Brain microvascular endothelial cell (primary cell): ENCODE measurements around the gene PLXNA3.

Source experiments
- DNase-seq: peaks from one replicate; pipeline ENCODE4 v3.0.0-alpha.2; 2020
- H3K27ac ChIP-seq: fragments of 250-450 bp; sonication (Bioruptor Pico); 2 replicates; pipeline ENCODE4 v1.5.1; 2020; ENCODE audit warnings: mild to moderate bottlenecking, moderate library complexity
- H3K27me3 ChIP-seq: fragments of 250-450 bp; sonication (Bioruptor Pico); replicated peaks from 2 replicates; pipeline ENCODE4 v1.5.1; 2020; ENCODE audit warnings: mild to moderate bottlenecking
- H3K36me3 ChIP-seq: fragments of 250-450 bp; sonication (Bioruptor Pico); replicated peaks from 2 replicates; pipeline ENCODE4 v1.5.1; 2020; ENCODE audit warnings: mild to moderate bottlenecking
- H3K4me3 ChIP-seq: 2 replicates; pipeline ENCODE4 v1.5.1; 2011; ENCODE audit warnings: low read depth, mild to moderate bottlenecking, control low read depth, low read length, moderate library complexity
- in situ Hi-C: cut with HindIII; loops from 2 replicates; pipeline ENCODE4 v1.10.0; 2017; ENCODE audit warnings: low sequenced_read_pairs, low pct_ligation_motif_present
- TF ChIP-seq, protein P1 (sequence below): IDR thresholded peaks from 2 replicates; pipeline ENCODE4 v1.5.1; 2011; ENCODE audit warnings: low read depth, mild to moderate bottlenecking, moderate library complexity, low read length, control low read depth, inconsistent platforms; ENCODE audit errors: missing control alignments

The PLXNA3 gene

DNA sequence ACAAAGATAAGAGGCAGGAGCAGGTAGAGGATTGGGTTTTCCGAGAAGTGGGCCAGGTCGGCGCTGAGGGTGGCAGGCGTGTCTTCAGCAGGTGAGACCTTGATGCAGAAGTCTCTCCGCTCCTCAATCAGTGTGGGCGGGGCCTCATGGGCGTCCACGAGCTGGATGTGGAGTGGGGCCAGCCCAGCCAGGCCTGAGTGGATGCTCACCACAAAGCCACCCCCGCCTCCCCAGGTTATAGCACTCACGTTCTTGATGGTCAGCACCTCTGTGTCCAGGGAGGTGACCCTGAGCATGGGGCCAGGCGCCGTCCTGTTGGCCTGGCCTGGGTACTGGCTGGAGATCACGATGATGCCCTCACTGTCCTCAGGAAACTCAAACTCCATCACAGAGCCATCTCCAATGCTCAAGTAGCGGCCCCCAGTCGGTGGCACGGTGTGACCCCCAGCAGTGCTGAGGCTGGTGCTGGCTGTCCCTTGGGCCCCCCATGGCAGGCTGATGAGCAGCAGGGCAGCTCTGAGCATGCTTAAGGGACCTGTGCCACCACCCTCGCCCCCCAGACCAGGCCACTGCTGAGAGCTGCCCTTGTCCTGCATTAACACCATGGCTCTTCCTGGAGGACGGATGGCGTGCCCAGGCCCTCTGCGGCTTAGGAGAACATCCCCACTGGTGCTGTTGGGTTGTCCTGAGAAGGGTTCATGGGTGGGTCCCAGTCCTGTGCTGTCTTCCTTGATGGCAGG lies 30.4 kb downstream of the PLXNA3 start:
- no peaks in the 10 kb centered on the region for H3K27me3 ChIP-seq
- no peak overlapping the region for H3K27ac ChIP-seq
- H3K36me3 ChIP-seq: no peaks in the 10 kb centered on the region
- no peak for DNase-seq
- TF ChIP-seq, protein P1, sequence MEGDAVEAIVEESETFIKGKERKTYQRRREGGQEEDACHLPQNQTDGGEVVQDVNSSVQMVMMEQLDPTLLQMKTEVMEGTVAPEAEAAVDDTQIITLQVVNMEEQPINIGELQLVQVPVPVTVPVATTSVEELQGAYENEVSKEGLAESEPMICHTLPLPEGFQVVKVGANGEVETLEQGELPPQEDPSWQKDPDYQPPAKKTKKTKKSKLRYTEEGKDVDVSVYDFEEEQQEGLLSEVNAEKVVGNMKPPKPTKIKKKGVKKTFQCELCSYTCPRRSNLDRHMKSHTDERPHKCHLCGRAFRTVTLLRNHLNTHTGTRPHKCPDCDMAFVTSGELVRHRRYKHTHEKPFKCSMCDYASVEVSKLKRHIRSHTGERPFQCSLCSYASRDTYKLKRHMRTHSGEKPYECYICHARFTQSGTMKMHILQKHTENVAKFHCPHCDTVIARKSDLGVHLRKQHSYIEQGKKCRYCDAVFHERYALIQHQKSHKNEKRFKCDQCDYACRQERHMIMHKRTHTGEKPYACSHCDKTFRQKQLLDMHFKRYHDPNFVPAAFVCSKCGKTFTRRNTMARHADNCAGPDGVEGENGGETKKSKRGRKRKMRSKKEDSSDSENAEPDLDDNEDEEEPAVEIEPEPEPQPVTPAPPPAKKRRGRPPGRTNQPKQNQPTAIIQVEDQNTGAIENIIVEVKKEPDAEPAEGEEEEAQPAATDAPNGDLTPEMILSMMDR: no peak
- in situ Hi-C loops: no loop called here
- H3K4me3 ChIP-seq: no peak overlapping the region

DNA sequence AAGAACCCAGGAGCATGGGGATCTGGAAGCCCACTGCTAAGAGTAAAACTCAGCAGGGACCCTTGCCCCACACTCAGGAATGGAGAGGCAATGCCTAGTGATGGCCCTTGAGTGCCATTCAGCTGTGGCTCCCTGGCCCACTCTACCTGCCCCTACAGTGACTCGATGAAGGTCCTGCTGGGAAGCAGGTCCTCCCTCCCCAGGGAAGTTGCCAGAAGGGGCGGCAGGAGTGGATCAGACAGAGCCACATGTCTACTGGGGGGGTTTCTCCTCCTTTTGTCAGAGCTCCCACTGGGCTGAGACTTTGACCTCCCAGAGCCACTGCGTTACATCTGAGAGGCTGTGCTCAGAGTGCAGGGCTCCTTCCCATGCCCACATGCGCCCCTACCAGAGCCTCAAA lies 31.1 kb downstream of the PLXNA3 start:
- no peak for DNase-seq
- TF ChIP-seq, protein P1: no peak
- no peaks in the 10 kb centered on the region for H3K27me3 ChIP-seq
- no peak overlapping the region for H3K27ac ChIP-seq
- H3K4me3 ChIP-seq: no peak overlapping the region
- no peaks in the 10 kb centered on the region for H3K36me3 ChIP-seq
- in situ Hi-C loops: no loop called here

- H3K36me3 ChIP-seq: no peaks in the 10 kb centered on the region
- H3K27ac ChIP-seq: peak overlapping the region; percentile 52
- in situ Hi-C loops: no loop called here
- H3K4me3 ChIP-seq: peak overlapping the region; percentile 58
- H3K27me3 ChIP-seq: no peaks in the 10 kb centered on the region
- DNase-seq: no peak
- TF ChIP-seq, protein P1: no peak
Measured at GRCh38 chrX:154490021-154490413, 31.9 kb downstream of the PLXNA3 start.

- no peaks in the 10 kb centered on the region for H3K36me3 ChIP-seq
- peak within 1 kb of the TSS; percentile 65 for H3K4me3 ChIP-seq
- peak within 1 kb of the TSS; percentile 76 for H3K27ac ChIP-seq
- TF ChIP-seq, protein P1: no peak
- no peaks in the 10 kb centered on the region for H3K27me3 ChIP-seq
- in situ Hi-C loops: no loop called here
- peak; percentile 86 for DNase-seq
Measured at GRCh38 chrX:154490414-154491083, 32.5 kb downstream of the PLXNA3 start, which contains the start of gene SLC10A3. Gene SLC10A3, minus strand, starts transcription at chrX:154490629. Its CDS starts 1,689 bp downstream, at chrX:154488940.

DNA sequence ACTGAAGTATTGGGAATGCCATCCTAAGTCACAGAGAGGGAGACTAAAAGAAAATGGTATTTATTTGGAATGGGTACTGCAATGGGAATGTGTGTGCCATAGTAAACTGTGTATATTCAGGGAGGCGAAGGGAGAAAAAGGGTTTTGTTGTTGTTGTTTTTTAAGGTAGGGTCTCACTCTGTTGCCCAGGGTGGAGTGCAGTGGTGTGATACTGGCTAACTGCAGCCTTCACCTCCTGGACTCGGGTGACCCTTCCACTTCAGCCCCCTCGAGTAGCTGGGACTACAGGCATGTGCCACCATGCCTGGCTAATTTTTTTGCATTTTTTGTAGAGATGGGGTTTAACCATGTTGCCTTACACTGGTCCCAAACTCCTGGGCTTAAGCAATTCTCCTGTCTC lies 36.6 kb downstream of the PLXNA3 start:
- H3K27ac ChIP-seq: no peak overlapping the region
- in situ Hi-C loops: no loop called here
- DNase-seq: no peak

More for the DNA sequence above, 36.6 kb downstream of the PLXNA3 start:
- no peaks in the 10 kb centered on the region for H3K36me3 ChIP-seq
- TF ChIP-seq, protein P1: no peak
- no peak overlapping the region for H3K4me3 ChIP-seq
- no peaks in the 10 kb centered on the region for H3K27me3 ChIP-seq
